HepG2 (cell line): ENCODE data around the gene TLCD1. TPM values are rescaled to one million over a fixed set of nuclear protein-coding genes. Genes with fewer than 3 reads are reported as not detected.

Source experiments
- ATAC-seq: fragments of 200-7000 bp; cut with Tn5 transposase; 3 replicates; pipeline ENCODE4 v1.9.1; 2020; ENCODE audit warnings: mild to moderate bottlenecking, moderate library complexity
- BruUV-seq: library from RNA; stranded (reverse); fragments of 400-500 nt; replicated peaks from 2 replicates; lab custom pipeline; 2021; lab: Mats Ljungman, UMichigan
- CTCF ChIA-PET: fragments of 300-600 bp; formaldehyde crosslinking; extraction: SDS; loops from one replicate; lab custom pipeline; 2021; ENCODE audit warnings: low total read pairs, inconsistent platforms, low intra/inter-chr PET ratio; lab: Yijun Ruan, JAX
- POLR2A ChIA-PET: fragments of 350-600 bp; sonication (Branson Sonifier 250); formaldehyde crosslinking; loops from one replicate; lab custom pipeline; 2020; ENCODE audit warnings: antibody characterized with exemption, inconsistent platforms; lab: Yijun Ruan, JAX
- DNase-seq: peaks from one replicate; pipeline ENCODE4 v3.0.0-alpha.2; 2015; ENCODE audit warnings: low spot score
- FAIRE-seq: peaks from 3 replicates; lab custom pipeline; 2011; peaks lifted over from hg19 to GRCh38; lab: Jason Lieb, UNC
- H2AFZ ChIP-seq: one replicate; pipeline ENCODE4 v1.6.1; 2011; ENCODE audit warnings: low read length, inconsistent platforms
- H3K27ac ChIP-seq: fragments of 300-600 bp; 3 replicates; pipeline ENCODE4 v1.8.0; 2011; ENCODE audit warnings: mixed run types, mild to moderate bottlenecking, mixed read lengths, low read length, inconsistent platforms; ENCODE audit not compliant: insufficient read depth; ENCODE audit errors: extremely low read length
- H3K27me3 ChIP-seq, 2 experiments: fragments of 200-600 bp in 1 of 2; 2 replicates in 1 of 2; 3 replicates in 1 of 2; pipeline versions ENCODE4 v1.6.0 to v1.8.0; 2011; ENCODE audit warnings: low read length in 2 of 2, mild to moderate bottlenecking in 2 of 2, moderate library complexity in 2 of 2, inconsistent platforms in 1 of 2; ENCODE audit not compliant: insufficient read depth in 2 of 2, control insufficient read depth in 1 of 2
- H3K36me3 ChIP-seq, 2 experiments: fragments of 200-600 bp in 1 of 2; replicated peaks in 1 of 2; 2 replicates in 1 of 2; 3 replicates in 1 of 2; pipeline versions ENCODE4 v1.5.1 to v1.8.0; 2011; ENCODE audit warnings: low read length in 2 of 2, inconsistent platforms in 1 of 2; ENCODE audit not compliant: insufficient read depth in 2 of 2, control insufficient read depth in 1 of 2
- H3K4me1 ChIP-seq: 2 replicates; pipeline ENCODE4 v1.5.1; 2012; ENCODE audit warnings: low read length, inconsistent platforms; ENCODE audit not compliant: insufficient read depth
- H3K4me2 ChIP-seq: 2 replicates; pipeline ENCODE4 v1.6.0; 2011; ENCODE audit warnings: low read depth, low read length, inconsistent platforms
- H3K4me3 ChIP-seq, 3 experiments: fragments of 200-600 bp in 1 of 3; sonication (generic), shearing (Covaris generic) in 1 of 3; replicated peaks in 1 of 3; 2 replicates each; pipeline ENCODE4 v1.5.1; 2011 to 2016; ENCODE audit warnings: low read length in 3 of 3, inconsistent platforms in 2 of 3, low read depth in 2 of 3, mild to moderate bottlenecking in 2 of 3, control low read depth in 1 of 3, mixed read lengths in 1 of 3; ENCODE audit not compliant: insufficient read depth in 1 of 3
- H3K79me2 ChIP-seq: one replicate; pipeline ENCODE4 v1.6.1; 2011; ENCODE audit warnings: low read length, inconsistent platforms; ENCODE audit not compliant: insufficient read depth
- H3K9ac ChIP-seq: 2 replicates; pipeline ENCODE4 v1.6.0; 2011; ENCODE audit warnings: mild to moderate bottlenecking, low read depth, low read length, inconsistent platforms; ENCODE audit not compliant: insufficient read depth
- H3K9me3 ChIP-seq: 2 replicates; pipeline ENCODE4 v1.5.1; 2012; ENCODE audit warnings: mild to moderate bottlenecking, low read length
- H4K20me1 ChIP-seq: 2 replicates; pipeline ENCODE4 v1.6.0; 2011; ENCODE audit warnings: inconsistent platforms, mild to moderate bottlenecking, low read length, moderate library complexity; ENCODE audit not compliant: insufficient read depth
- CBX5 ChIP-seq: sonication (generic); formaldehyde crosslinking; IDR thresholded peaks from 2 replicates; pipeline ENCODE4 v1.4.0; 2020; ENCODE audit warnings: missing genetic modification reagents, borderline replicate concordance
- HNRNPL ChIP-seq: fragments of 200-400 bp; formaldehyde crosslinking; IDR thresholded peaks from 2 replicates; pipeline ENCODE4 v1.6.1; 2017; ENCODE audit warnings: mild to moderate bottlenecking, low read depth, low read length
- KMT2B ChIP-seq: IDR thresholded peaks from 2 replicates; pipeline ENCODE4 v1.6.1; 2016; ENCODE audit warnings: missing genetic modification reagents, missing compliant biosample characterization
- PCBP2 ChIP-seq: fragments of 200-400 bp; formaldehyde crosslinking; optimal IDR thresholded peaks from 2 replicates; pipeline ENCODE3; 2018; ENCODE audit warnings: low read length, low read depth; ENCODE audit not compliant: poor library complexity, severe bottlenecking
- RFX3 ChIP-seq: IDR thresholded peaks from 2 replicates; pipeline ENCODE4 v1.6.1; 2016; ENCODE audit warnings: missing biosample characterization, missing genetic modification reagents
- SNAPC2 ChIP-seq: sonication (generic); formaldehyde crosslinking; IDR thresholded peaks from 2 replicates; pipeline ENCODE4 v1.8.1; 2022; ENCODE audit warnings: mild to moderate bottlenecking, missing genetic modification reagents
- ZBTB3 ChIP-seq: sonication (generic); formaldehyde crosslinking; IDR thresholded peaks from 2 replicates; pipeline ENCODE4 v1.4.0; 2020; ENCODE audit warnings: low read depth, mild to moderate bottlenecking, moderate library complexity, missing genetic modification reagents, borderline replicate concordance
- ZNF660 ChIP-seq: sonication (generic); formaldehyde crosslinking; IDR thresholded peaks from 2 replicates; pipeline ENCODE4 v1.5.1; 2020; ENCODE audit warnings: mild to moderate bottlenecking, low read depth, missing genetic modification reagents, borderline replicate concordance
- ZNF839 ChIP-seq: sonication (generic); formaldehyde crosslinking; IDR thresholded peaks from 2 replicates; pipeline ENCODE4 v1.4.0; 2020; ENCODE audit warnings: missing genetic modification reagents, mild to moderate bottlenecking, borderline replicate concordance
- WGBS: methylation state at CpG from one replicate; pipeline ENCODE4 v1.1.6; 2017; ENCODE audit warnings: low lambda C conversion rate; 5-methylcytosine and 5-hydroxymethylcytosine counted together
- in situ Hi-C: cut with HindIII; loops from 2 replicates; pipeline ENCODE4 v1.10.0; 2017; ENCODE audit warnings: low pct_unique_long_range_greater_than_20kb; ENCODE audit not compliant: extremely low pct_ligation_motif_present
- intact Hi-C: fragments of 100-400 bp; cut with micrococcal nuclease; formaldehyde crosslinking; loops from one replicate; pipeline ENCODE4 v1.10.0; 2022; ENCODE audit not compliant: unreplicated experiment
- polyA plus RNA-seq, 8 experiments: library from polyadenylated mRNA; depleted of rRNA in 3 of 8; stranded (reverse) in 7 of 8; unstranded in 1 of 8; fragments of >200 nt; fragmentation: Illumina TruSeq in 4 of 8; extraction: Trizol in 4 of 8; gene quantifications; 2 replicates each; pipeline versions ENCODE4 v1.2.1 to v1.2.3, GENCODE V29; 2011 to 2016; ENCODE audit warnings: low read depth in 4 of 8, missing spikeins in 1 of 8, mixed read lengths in 1 of 8; ENCODE audit not compliant: insufficient read depth in 1 of 8
- total RNA-seq, 5 experiments: library from RNA; depleted of rRNA; stranded (reverse); fragments of >200 nt; fragmentation: Illumina TruSeq; extraction: Trizol; gene quantifications; 2 replicates each; pipeline ENCODE4 v1.2.3, GENCODE V29; 2016; ENCODE audit warnings: low read depth in 1 of 5
- TF ChIP-seq, protein P1 (sequence below): sonication (generic); formaldehyde crosslinking; IDR thresholded peaks from 2 replicates; pipeline ENCODE4 v1.4.0; 2020; ENCODE audit warnings: low read depth, missing genetic modification reagents
- TF ChIP-seq, protein P2 (sequence below): sonication (generic); formaldehyde crosslinking; IDR thresholded peaks from 2 replicates; pipeline ENCODE4 v1.5.0; 2020; ENCODE audit warnings: mild to moderate bottlenecking, missing genetic modification reagents, moderate library complexity
- TF ChIP-seq, protein P3 (sequence below): sonication (generic); formaldehyde crosslinking; IDR thresholded peaks from 2 replicates; pipeline ENCODE4 v1.5.0; 2020; ENCODE audit warnings: missing genetic modification reagents
- TF ChIP-seq, protein P4 (sequence below): sonication (generic); formaldehyde crosslinking; IDR thresholded peaks from 2 replicates; pipeline ENCODE4 v1.5.0; 2020; ENCODE audit warnings: mild to moderate bottlenecking, missing genetic modification reagents, borderline replicate concordance

The TLCD1 gene
- total and polyA plus RNA-seq, 2 of the 13 experiments (the other 11 are each of a cell fraction or from before 2014, with no cell fraction given) = 14.9 to 19.6 TPM

DNA sequence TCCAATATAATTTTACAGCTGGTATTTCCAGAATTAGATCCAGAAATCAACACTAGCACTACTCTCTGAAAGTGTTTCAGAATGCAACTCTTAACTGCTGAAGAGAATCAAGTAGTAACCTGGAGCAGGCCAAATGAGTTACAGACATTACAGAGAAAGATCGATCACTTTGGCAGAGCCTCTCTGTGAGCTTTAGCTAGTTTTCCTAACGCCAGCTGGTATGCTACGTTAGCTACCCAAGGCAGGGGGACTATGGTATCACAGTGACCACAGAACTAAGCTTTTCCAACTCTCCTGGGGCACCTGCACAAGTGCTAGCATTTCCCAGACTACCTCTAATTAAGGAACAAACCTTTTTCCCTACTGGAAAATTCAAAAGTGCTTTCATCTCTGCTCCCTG, 48.2 kb upstream of the TLCD1 start:
- H3K27me3 ChIP-seq = no peaks in the 10 kb centered on the region; a peak in 1 of 5 replicates
- BruUV-seq = no TSS peak
- CTCF ChIA-PET = no interaction called here
- H3K27ac ChIP-seq = no peak overlapping the region
- intact Hi-C loops = no loop called here
- POLR2A ChIA-PET = interaction anchor here (0.7 to 1.4 kb wide), 2 partner anchors 81 to 181 kb away, joined by 3 read pairs; partner anchors contain the start of gene ERAL1
- H3K9me3 ChIP-seq = no peaks in the 10 kb centered on the region
- WGBS = 100% methylated on average over 3 of the region's 3 CpGs
- in situ Hi-C loops = no loop called here
- no peak for FAIRE-seq
- H3K4me1 ChIP-seq = no peaks in the 10 kb centered on the region
- H4K20me1 ChIP-seq = no peaks in the 10 kb centered on the region
- DNase-seq = no peak
- peaks cover 0 to 2% of the 10 kb centered on the region in 2 experiments; a peak in 2 of 5 replicates for H3K36me3 ChIP-seq
- peaks cover 20% of the 10 kb centered on the region for H3K79me2 ChIP-seq
- H3K4me2 ChIP-seq = no peak overlapping the region
- no peak overlapping the region for H2AFZ ChIP-seq
- H3K9ac ChIP-seq = no peak overlapping the region
- no peak for ATAC-seq
- H3K4me3 ChIP-seq = no peak overlapping the region
- TF ChIP-seq, protein P1, sequence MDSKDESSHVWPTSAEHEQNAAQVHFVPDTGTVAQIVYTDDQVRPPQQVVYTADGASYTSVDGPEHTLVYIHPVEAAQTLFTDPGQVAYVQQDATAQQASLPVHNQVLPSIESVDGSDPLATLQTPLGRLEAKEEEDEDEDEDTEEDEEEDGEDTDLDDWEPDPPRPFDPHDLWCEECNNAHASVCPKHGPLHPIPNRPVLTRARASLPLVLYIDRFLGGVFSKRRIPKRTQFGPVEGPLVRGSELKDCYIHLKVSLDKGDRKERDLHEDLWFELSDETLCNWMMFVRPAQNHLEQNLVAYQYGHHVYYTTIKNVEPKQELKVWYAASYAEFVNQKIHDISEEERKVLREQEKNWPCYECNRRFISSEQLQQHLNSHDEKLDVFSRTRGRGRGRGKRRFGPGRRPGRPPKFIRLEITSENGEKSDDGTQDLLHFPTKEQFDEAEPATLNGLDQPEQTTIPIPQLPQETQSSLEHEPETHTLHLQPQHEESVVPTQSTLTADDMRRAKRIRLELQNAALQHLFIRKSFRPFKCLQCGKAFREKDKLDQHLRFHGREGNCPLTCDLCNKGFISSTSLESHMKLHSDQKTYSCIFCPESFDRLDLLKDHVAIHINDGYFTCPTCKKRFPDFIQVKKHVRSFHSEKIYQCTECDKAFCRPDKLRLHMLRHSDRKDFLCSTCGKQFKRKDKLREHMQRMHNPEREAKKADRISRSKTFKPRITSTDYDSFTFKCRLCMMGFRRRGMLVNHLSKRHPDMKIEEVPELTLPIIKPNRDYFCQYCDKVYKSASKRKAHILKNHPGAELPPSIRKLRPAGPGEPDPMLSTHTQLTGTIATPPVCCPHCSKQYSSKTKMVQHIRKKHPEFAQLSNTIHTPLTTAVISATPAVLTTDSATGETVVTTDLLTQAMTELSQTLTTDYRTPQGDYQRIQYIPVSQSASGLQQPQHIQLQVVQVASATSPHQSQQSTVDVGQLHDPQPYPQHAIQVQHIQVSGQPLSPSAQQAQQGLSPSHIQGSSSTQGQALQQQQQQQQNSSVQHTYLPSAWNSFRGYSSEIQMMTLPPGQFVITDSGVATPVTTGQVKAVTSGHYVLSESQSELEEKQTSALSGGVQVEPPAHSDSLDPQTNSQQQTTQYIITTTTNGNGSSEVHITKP (CRISPR knock-in tag) = no peak
- TF ChIP-seq ZNF660 (CRISPR knock-in tag) (no peak), ZNF839 (no peak), HNRNPL (no peak), PCBP2 (no peak), ZBTB3 (CRISPR knock-in tag) (no peak), RFX3 (CRISPR knock-in tag) (no peak), CBX5 (no peak), SNAPC2 (CRISPR knock-in tag) (no peak), KMT2B (CRISPR knock-in tag) (no peak)
- TF ChIP-seq, protein P2, sequence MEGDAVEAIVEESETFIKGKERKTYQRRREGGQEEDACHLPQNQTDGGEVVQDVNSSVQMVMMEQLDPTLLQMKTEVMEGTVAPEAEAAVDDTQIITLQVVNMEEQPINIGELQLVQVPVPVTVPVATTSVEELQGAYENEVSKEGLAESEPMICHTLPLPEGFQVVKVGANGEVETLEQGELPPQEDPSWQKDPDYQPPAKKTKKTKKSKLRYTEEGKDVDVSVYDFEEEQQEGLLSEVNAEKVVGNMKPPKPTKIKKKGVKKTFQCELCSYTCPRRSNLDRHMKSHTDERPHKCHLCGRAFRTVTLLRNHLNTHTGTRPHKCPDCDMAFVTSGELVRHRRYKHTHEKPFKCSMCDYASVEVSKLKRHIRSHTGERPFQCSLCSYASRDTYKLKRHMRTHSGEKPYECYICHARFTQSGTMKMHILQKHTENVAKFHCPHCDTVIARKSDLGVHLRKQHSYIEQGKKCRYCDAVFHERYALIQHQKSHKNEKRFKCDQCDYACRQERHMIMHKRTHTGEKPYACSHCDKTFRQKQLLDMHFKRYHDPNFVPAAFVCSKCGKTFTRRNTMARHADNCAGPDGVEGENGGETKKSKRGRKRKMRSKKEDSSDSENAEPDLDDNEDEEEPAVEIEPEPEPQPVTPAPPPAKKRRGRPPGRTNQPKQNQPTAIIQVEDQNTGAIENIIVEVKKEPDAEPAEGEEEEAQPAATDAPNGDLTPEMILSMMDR (CRISPR knock-in tag) = no peak
- TF ChIP-seq, protein P3, sequence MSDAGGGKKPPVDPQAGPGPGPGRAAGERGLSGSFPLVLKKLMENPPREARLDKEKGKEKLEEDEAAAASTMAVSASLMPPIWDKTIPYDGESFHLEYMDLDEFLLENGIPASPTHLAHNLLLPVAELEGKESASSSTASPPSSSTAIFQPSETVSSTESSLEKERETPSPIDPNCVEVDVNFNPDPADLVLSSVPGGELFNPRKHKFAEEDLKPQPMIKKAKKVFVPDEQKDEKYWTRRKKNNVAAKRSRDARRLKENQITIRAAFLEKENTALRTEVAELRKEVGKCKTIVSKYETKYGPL (CRISPR knock-in tag) = no peak
- TF ChIP-seq, protein P4, sequence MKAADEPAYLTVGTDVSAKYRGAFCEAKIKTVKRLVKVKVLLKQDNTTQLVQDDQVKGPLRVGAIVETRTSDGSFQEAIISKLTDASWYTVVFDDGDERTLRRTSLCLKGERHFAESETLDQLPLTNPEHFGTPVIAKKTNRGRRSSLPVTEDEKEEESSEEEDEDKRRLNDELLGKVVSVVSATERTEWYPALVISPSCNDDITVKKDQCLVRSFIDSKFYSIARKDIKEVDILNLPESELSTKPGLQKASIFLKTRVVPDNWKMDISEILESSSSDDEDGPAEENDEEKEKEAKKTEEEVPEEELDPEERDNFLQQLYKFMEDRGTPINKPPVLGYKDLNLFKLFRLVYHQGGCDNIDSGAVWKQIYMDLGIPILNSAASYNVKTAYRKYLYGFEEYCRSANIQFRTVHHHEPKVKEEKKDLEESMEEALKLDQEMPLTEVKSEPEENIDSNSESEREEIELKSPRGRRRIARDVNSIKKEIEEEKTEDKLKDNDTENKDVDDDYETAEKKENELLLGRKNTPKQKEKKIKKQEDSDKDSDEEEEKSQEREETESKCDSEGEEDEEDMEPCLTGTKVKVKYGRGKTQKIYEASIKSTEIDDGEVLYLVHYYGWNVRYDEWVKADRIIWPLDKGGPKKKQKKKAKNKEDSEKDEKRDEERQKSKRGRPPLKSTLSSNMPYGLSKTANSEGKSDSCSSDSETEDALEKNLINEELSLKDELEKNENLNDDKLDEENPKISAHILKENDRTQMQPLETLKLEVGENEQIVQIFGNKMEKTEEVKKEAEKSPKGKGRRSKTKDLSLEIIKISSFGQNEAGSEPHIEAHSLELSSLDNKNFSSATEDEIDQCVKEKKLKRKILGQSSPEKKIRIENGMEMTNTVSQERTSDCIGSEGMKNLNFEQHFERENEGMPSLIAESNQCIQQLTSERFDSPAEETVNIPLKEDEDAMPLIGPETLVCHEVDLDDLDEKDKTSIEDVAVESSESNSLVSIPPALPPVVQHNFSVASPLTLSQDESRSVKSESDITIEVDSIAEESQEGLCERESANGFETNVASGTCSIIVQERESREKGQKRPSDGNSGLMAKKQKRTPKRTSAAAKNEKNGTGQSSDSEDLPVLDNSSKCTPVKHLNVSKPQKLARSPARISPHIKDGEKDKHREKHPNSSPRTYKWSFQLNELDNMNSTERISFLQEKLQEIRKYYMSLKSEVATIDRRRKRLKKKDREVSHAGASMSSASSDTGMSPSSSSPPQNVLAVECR (CRISPR knock-in tag) = no peak
